GM23338 (cell line): ENCODE results near the gene SH3D21. TPM values are rescaled to one million over a fixed set of nuclear protein-coding genes. Genes with fewer than 3 reads are reported as not detected.

Experiments
- ATAC-seq: fragments of 200-7000 bp; cut with Tn5 transposase; 3 replicates; pipeline ENCODE4 v1.9.1; 2020
- DNase-seq: peaks from one replicate; pipeline ENCODE4 v3.0.0-alpha.2; 2015; ENCODE audit warnings: low spot score
- H2AFZ ChIP-seq: fragments of 200-600 bp; sonication (generic); 2 replicates; pipeline ENCODE4 v1.8.0; 2016; ENCODE audit warnings: antibody characterized with exemption, mild to moderate bottlenecking, moderate library complexity
- H3F3A ChIP-seq: fragments of 200-600 bp; sonication (generic); replicated peaks from 2 replicates; pipeline ENCODE4 v1.8.0; 2017; ENCODE audit warnings: antibody characterized with exemption, mixed run types, low read depth
- H3K27ac ChIP-seq: fragments of 200-600 bp; sonication (generic); 2 replicates; pipeline ENCODE4 v1.6.1; 2016; ENCODE audit warnings: low read depth
- H3K27me3 ChIP-seq: fragments of 200-600 bp; sonication (generic); 2 replicates; pipeline ENCODE4 v1.8.0; 2016; ENCODE audit warnings: mild to moderate bottlenecking, mixed run types, moderate library complexity; ENCODE audit not compliant: insufficient read depth
- H3K36me3 ChIP-seq: fragments of 200-600 bp; sonication (generic); 2 replicates; pipeline ENCODE4 v1.8.0; 2016; ENCODE audit warnings: mild to moderate bottlenecking; ENCODE audit not compliant: insufficient read depth
- H3K4me1 ChIP-seq: fragments of 200-600 bp; sonication (generic); 2 replicates; pipeline ENCODE4 v1.8.0; 2016; ENCODE audit warnings: mild to moderate bottlenecking, moderate library complexity; ENCODE audit not compliant: insufficient read depth
- H3K4me2 ChIP-seq: fragments of 200-600 bp; sonication (generic); 2 replicates; pipeline ENCODE4 v1.7.1; 2017; ENCODE audit warnings: mixed run types
- H3K4me3 ChIP-seq: fragments of 200-600 bp; sonication (generic); 2 replicates; pipeline ENCODE4 v1.6.1; 2016; ENCODE audit warnings: mixed run types
- H3K79me2 ChIP-seq: fragments of 200-600 bp; sonication (generic); replicated peaks from 2 replicates; pipeline ENCODE4 v1.8.0; 2017; ENCODE audit warnings: mild to moderate bottlenecking; ENCODE audit not compliant: insufficient read depth
- H3K9me2 ChIP-seq: fragments of 200-600 bp; sonication (generic); 2 replicates; pipeline ENCODE4 v1.8.0; 2017; ENCODE audit not compliant: insufficient read depth
- H4K20me1 ChIP-seq: fragments of 200-600 bp; sonication (generic); replicated peaks from 2 replicates; pipeline ENCODE4 v1.8.0; 2017; ENCODE audit warnings: mild to moderate bottlenecking; ENCODE audit not compliant: insufficient read depth
- H3K27ac Mint-ChIP-seq: 2 replicates; pipeline ENCODE4 v1.8.0; 2020; ENCODE audit warnings: inconsistent platforms, mild to moderate bottlenecking, moderate library complexity, mixed read lengths
- H3K27me3 Mint-ChIP-seq: 3 replicates; pipeline ENCODE4 v1.8.0; 2022; ENCODE audit warnings: low read depth, mild to moderate bottlenecking, moderate library complexity, mixed read lengths, inconsistent platforms; ENCODE audit not compliant: insufficient read depth, poor library complexity
- H3K36me3 Mint-ChIP-seq: 3 replicates; pipeline ENCODE4 v1.8.0; 2021; ENCODE audit warnings: low read depth, mild to moderate bottlenecking, inconsistent platforms, moderate library complexity, mixed read lengths
- H3K4me1 Mint-ChIP-seq: 3 replicates; pipeline ENCODE4 v1.8.0; 2020; ENCODE audit warnings: mild to moderate bottlenecking, inconsistent platforms, mixed read lengths
- H3K4me3 Mint-ChIP-seq: 3 replicates; pipeline ENCODE4 v1.8.0; 2021; ENCODE audit warnings: moderate library complexity, mild to moderate bottlenecking, inconsistent platforms, mixed read lengths
- H3K9me3 Mint-ChIP-seq: 3 replicates; pipeline ENCODE4 v1.8.0; 2020; ENCODE audit warnings: moderate library complexity, mild to moderate bottlenecking, inconsistent platforms, mixed read lengths
- CREB1 ChIP-seq: fragments of 250-450 bp; sonication (Bioruptor Pico); IDR thresholded peaks from 2 replicates; pipeline ENCODE4 v1.5.0; 2020; ENCODE audit warnings: low read depth, mild to moderate bottlenecking, moderate library complexity
- CTCF ChIP-seq, 2 experiments: fragments of 200-600 bp in 1 of 2; sonication (generic) in 1 of 2; conservative IDR thresholded peaks; 2 replicates each; pipeline versions ENCODE4 v1.5.1 to v1.6.1; 2016 to 2017; ENCODE audit warnings: antibody characterized with exemption in 2 of 2, low read depth in 2 of 2, mild to moderate bottlenecking in 2 of 2, moderate library complexity in 1 of 2
- EZH2 ChIP-seq: fragments of 200-600 bp; sonication (generic); IDR thresholded peaks from one replicate; pipeline ENCODE4 v1.8.0; 2017; ENCODE audit warnings: antibody characterized with exemption, mild to moderate bottlenecking, low read depth; ENCODE audit not compliant: unreplicated experiment
- EZH2phosphoT487 ChIP-seq: fragments of 200-600 bp; sonication (generic); IDR thresholded peaks from one replicate; pipeline ENCODE4 v1.8.1; 2018; ENCODE audit warnings: antibody characterized with exemption; ENCODE audit not compliant: unreplicated experiment
- JUNB ChIP-seq: IDR thresholded peaks from one replicate; pipeline ENCODE4 v1.6.1; 2016; ENCODE audit warnings: antibody characterized with exemption; ENCODE audit not compliant: unreplicated experiment
- NANOG ChIP-seq: IDR thresholded peaks from 2 replicates; pipeline ENCODE4 v1.6.1; 2016; ENCODE audit warnings: antibody characterized with exemption, borderline replicate concordance
- POLR2AphosphoS5 ChIP-seq: IDR thresholded peaks from 2 replicates; pipeline ENCODE4 v1.6.1; 2016; ENCODE audit warnings: antibody characterized with exemption, low read depth
- REST ChIP-seq: IDR thresholded peaks from one replicate; pipeline ENCODE4 v1.6.1; 2018; ENCODE audit warnings: antibody characterized with exemption; ENCODE audit not compliant: unreplicated experiment
- STAT1 ChIP-seq: IDR thresholded peaks from one replicate; pipeline ENCODE4 v1.6.1; 2016; ENCODE audit warnings: antibody characterized with exemption; ENCODE audit not compliant: unreplicated experiment
- ZNF114 ChIP-seq: fragments of 250-450 bp; sonication (Bioruptor Pico); IDR thresholded peaks from 2 replicates; pipeline ENCODE4 v1.5.0; 2020; ENCODE audit warnings: mild to moderate bottlenecking, moderate library complexity
- ZNF331 ChIP-seq: fragments of 250-450 bp; sonication (Bioruptor Pico); IDR thresholded peaks from 2 replicates; pipeline ENCODE4 v1.5.0; 2020; ENCODE audit warnings: low read depth, mild to moderate bottlenecking, moderate library complexity
- polyA plus RNA-seq: library from polyadenylated mRNA; unstranded; fragments of >200 nt; fragmentation: Nextera tagmentation; extraction: Ambion mirVana; gene quantifications from 2 replicates; pipeline ENCODE4 v1.2.1, GENCODE V29; 2016
- total RNA-seq: library from RNA; depleted of rRNA; stranded (reverse); fragments of >200 nt; shearing (Covaris generic); gene quantifications from 2 replicates; pipeline ENCODE4 v1.2.3, GENCODE V29; 2014
- TF ChIP-seq, protein P1 (sequence below): fragments of 250-450 bp; sonication (Bioruptor Pico); IDR thresholded peaks from 2 replicates; pipeline ENCODE4 v1.5.0; 2020; ENCODE audit warnings: mild to moderate bottlenecking, moderate library complexity
- TF ChIP-seq, protein P2 (sequence below): IDR thresholded peaks from 2 replicates; pipeline ENCODE4 v1.6.1; 2016; ENCODE audit warnings: antibody characterized with exemption

The SH3D21 gene
- total and polyA plus RNA-seq, 2 experiments from 2014 or later: 3.7 to 6.3 TPM

DNA sequence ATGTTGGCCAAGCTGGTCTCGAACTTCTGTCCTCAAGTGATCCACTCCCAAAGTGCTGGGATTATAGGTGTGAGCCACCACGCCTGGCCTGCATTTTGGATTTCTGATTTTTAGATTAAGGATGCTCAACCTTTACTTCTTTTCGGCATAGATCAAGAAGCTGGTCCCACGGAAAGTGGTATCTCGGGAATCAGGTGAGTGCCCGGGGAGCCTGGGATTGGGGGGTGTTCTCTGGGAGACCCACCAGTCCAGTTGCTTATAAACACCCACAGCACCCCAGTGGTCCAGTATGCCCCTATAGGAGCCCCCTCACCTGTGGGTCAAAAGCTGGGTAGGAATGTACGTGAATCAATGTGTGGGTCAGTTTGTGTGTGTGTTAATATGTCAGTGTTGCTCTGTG, 3.2 kb downstream of the SH3D21 start (continued):
- no peak for TF ChIP-seq REST

DNA sequence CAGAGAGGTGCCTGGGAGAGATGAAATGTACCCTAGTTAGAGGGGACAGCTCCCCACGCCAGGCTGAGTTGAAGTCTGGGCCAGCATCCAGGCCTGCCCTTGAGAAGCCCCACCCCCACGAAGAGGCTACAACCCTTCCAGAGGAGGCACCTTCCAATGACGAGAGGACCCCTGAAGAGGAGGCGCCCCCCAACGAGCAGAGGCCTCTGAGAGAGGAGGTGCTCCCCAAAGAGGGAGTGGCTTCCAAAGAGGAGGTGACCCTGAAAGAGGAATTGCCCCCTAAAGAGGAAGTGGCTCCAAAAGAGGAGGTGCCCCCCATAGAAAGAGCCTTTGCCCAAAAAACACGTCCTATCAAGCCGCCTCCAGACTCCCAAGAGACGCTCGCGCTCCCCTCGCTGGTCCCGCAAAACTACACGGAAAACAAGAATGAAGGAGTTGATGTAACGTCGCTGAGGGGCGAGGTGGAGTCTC, 14.2 kb downstream of the SH3D21 start:
- no peaks in the 10 kb centered on the region for H3K9me3 Mint-ChIP-seq
- ATAC-seq (no peak), DNase-seq (peak; percentile 36)
- Histone ChIP-seq H3K4me1 (peaks cover 18% of the 10 kb centered on the region), H3K27ac (peak overlapping the region; percentile 90; the same call in 1 of the 2 replicates), H3K4me3 (peak overlapping the region; percentile 88), H3K27me3 (peaks cover 47% of the 10 kb centered on the region), H2AFZ (peak overlapping the region; percentile 83; the same call in 1 of the 2 replicates), H3K9me2 (no peaks in the 10 kb centered on the region; the same call in 1 of the 2 replicates), H3F3A (peaks cover 22% of the 10 kb centered on the region), H3K4me2 (peak overlapping the region; percentile 94), H3K79me2 (no peaks in the 10 kb centered on the region), H4K20me1 (no peaks in the 10 kb centered on the region), H3K36me3 (no peaks in the 10 kb centered on the region)
- peaks cover 15% of the 10 kb centered on the region for H3K4me1 Mint-ChIP-seq
- no peaks in the 10 kb centered on the region; the same call in 1 of the 3 replicates for H3K36me3 Mint-ChIP-seq
- H3K4me3 Mint-ChIP-seq: peak overlapping the region; percentile 80
- peaks cover 35% of the 10 kb centered on the region for H3K27me3 Mint-ChIP-seq
- peak overlapping the region; percentile 54 for H3K27ac Mint-ChIP-seq
- TF ChIP-seq EZH2 (no peak), NANOG (no peak), POLR2AphosphoS5 (no peak), STAT1 (no peak), EZH2phosphoT487 (no peak), JUNB (no peak), ZNF114 (CRISPR knock-in tag) (no peak), CTCF (conservative IDR thresholded peaks at IDR 0.05; ENCODE audit: low read depth in 2 of 2) (no peak), ZNF331 (no peak), CREB1 (CRISPR knock-in tag) (no peak)
- TF ChIP-seq, protein P1, sequence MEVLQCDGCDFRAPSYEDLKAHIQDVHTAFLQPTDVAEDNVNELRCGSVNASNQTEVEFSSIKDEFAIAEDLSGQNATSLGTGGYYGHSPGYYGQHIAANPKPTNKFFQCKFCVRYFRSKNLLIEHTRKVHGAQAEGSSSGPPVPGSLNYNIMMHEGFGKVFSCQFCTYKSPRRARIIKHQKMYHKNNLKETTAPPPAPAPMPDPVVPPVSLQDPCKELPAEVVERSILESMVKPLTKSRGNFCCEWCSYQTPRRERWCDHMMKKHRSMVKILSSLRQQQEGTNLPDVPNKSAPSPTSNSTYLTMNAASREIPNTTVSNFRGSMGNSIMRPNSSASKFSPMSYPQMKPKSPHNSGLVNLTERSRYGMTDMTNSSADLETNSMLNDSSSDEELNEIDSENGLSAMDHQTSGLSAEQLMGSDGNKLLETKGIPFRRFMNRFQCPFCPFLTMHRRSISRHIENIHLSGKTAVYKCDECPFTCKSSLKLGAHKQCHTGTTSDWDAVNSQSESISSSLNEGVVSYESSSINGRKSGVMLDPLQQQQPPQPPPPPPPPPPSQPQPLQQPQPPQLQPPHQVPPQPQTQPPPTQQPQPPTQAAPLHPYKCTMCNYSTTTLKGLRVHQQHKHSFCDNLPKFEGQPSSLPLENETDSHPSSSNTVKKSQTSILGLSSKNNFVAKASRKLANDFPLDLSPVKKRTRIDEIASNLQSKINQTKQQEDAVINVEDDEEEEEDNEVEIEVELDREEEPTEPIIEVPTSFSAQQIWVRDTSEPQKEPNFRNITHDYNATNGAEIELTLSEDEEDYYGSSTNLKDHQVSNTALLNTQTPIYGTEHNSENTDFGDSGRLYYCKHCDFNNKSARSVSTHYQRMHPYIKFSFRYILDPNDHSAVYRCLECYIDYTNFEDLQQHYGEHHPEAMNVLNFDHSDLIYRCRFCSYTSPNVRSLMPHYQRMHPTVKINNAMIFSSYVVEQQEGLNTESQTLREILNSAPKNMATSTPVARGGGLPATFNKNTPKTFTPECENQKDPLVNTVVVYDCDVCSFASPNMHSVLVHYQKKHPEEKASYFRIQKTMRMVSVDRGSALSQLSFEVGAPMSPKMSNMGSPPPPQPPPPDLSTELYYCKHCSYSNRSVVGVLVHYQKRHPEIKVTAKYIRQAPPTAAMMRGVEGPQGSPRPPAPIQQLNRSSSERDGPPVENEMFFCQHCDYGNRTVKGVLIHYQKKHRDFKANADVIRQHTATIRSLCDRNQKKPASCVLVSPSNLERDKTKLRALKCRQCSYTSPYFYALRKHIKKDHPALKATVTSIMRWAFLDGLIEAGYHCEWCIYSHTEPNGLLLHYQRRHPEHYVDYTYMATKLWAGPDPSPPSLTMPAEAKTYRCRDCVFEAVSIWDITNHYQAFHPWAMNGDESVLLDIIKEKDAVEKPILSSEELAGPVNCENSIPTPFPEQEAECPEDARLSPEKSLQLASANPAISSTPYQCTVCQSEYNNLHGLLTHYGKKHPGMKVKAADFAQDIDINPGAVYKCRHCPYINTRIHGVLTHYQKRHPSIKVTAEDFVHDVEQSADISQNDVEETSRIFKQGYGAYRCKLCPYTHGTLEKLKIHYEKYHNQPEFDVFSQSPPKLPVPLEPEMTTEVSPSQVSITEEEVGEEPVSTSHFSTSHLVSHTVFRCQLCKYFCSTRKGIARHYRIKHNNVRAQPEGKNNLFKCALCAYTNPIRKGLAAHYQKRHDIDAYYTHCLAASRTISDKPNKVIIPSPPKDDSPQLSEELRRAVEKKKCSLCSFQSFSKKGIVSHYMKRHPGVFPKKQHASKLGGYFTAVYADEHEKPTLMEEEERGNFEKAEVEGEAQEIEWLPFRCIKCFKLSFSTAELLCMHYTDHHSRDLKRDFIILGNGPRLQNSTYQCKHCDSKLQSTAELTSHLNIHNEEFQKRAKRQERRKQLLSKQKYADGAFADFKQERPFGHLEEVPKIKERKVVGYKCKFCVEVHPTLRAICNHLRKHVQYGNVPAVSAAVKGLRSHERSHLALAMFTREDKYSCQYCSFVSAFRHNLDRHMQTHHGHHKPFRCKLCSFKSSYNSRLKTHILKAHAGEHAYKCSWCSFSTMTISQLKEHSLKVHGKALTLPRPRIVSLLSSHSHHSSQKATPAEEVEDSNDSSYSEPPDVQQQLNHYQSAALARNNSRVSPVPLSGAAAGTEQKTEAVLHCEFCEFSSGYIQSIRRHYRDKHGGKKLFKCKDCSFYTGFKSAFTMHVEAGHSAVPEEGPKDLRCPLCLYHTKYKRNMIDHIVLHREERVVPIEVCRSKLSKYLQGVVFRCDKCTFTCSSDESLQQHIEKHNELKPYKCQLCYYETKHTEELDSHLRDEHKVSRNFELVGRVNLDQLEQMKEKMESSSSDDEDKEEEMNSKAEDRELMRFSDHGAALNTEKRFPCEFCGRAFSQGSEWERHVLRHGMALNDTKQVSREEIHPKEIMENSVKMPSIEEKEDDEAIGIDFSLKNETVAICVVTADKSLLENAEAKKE: no peak
- TF ChIP-seq, protein P2, sequence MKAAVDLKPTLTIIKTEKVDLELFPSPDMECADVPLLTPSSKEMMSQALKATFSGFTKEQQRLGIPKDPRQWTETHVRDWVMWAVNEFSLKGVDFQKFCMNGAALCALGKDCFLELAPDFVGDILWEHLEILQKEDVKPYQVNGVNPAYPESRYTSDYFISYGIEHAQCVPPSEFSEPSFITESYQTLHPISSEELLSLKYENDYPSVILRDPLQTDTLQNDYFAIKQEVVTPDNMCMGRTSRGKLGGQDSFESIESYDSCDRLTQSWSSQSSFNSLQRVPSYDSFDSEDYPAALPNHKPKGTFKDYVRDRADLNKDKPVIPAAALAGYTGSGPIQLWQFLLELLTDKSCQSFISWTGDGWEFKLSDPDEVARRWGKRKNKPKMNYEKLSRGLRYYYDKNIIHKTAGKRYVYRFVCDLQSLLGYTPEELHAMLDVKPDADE: no peak
